ENCODE results near the gene LPIN3.
"Not testable (repeated sequence)": the region's sequence is repeated elsewhere in the genome, so short reads cannot be mapped to it uniquely, and the experiment has no call there.

Gene LPIN3

GRCh38 chr20:41340327-41341055 is at the start of gene LPIN3:
LPIN3 (plus strand) TSS chr20:41340821; CDS start chr20:41345804, 4,983 bp downstream.
- peak; percentile 48 for DNase-seq

- DNase-seq = no peak
Observed at GRCh38 chr20:41293269-41294037, 47.2 kb upstream of the LPIN3 start.

DNA sequence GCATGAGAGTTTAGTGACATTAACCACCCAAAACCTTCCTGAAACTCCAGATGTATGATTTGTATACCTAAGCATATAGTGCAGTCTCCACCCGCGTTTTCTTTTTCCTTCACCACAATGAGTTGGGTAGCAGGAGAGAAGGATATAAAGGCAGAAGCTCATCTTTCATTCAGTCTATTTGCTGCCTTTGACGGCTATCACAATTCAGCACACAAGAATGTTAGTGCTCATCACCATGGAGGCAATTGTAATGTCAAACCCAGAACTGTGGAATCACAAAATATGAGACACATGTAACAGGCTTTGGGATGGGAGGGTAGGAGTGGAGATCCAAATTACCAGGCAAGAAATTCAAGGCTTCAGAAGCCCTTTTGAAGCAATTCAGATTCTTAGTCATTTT is 40.7 kb upstream of the LPIN3 start:
- DNase-seq = no peak

DNA sequence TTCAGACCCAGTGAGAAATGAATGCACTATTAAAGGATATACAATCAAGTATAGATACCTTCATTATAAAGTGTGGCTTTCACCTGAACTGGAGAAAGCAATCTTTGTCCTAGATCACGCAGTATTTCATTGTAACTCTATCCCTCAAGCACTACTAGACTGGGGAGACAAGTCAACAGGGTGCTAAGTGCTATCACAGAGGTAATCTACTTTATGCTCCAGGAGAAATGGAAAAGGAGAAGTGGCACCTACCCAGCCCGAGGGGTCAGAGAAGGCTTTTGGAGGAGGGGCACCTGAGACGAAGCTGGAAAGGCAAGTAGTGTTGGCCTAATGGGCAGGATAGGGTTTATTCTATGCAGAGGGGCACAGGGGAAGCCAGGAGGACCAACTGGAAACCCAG is 40.2 kb upstream of the LPIN3 start:
- peak; percentile 54 for DNase-seq

DNA sequence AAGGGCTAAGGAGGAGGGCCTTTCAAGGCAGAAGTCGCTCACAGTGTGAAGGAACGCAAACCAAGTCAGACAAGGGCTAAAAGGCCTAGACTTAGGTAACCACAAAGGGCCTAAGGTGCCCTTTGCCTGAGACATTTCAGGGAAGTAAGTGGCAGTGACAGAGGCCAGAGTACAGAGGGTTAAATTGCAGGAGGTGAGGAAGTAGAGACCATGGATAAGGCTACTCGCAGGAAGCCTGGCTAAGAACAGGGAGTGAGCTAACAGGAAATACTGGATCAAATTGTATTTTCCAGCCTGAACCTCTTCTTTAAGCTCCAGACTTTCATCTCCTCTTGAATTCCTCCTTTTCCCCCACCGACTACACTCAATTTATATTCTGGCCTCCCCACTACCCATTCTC is 39.7 kb upstream of the LPIN3 start:
- DNase-seq = no peak

- DNase-seq = no peak
Observed at GRCh38 chr20:41304002-41304401, 36.6 kb upstream of the LPIN3 start.

GRCh38 chr20:41304424-41305079 is 36.1 kb upstream of the LPIN3 start:
- DNase-seq = no peak

DNA sequence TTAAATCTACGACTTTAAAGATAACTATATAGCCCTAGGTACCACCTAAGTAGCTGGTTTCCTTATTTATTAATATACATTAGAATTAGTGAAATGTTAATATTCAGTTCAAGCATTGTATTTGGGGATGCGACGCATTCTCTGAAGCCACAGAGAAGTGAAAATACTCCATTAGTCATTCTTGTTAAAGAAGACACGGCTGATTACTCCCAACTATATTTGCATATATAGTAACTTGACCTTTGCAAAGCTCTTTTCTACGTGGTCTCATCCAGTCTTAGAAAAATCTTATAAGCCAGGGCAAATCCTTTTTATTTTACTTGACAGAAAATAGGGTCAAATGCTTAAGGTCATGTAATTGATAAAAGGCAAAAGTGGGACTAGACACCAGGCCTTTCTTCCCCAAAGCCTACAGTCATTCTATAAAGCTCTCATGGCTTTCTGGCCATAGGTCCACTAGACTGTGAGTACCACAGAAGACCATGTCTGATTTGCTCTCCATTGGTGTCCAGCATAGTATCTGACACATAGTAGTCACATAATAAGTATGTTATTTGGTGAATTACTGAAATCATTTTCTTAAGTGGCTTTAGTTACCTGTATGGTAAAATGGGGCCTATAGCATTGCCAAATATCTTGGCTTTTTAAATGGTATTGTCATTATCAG is 34.4 kb upstream of the LPIN3 start:
- no peak for DNase-seq

- no peak for DNase-seq
Observed at GRCh38 chr20:41307021-41307420, 33.6 kb upstream of the LPIN3 start.

- DNase-seq = no peak
Observed at GRCh38 chr20:41308290-41308711, 32.3 kb upstream of the LPIN3 start.

- no peak for DNase-seq
Observed at GRCh38 chr20:41308726-41309413, 31.8 kb upstream of the LPIN3 start.

DNA sequence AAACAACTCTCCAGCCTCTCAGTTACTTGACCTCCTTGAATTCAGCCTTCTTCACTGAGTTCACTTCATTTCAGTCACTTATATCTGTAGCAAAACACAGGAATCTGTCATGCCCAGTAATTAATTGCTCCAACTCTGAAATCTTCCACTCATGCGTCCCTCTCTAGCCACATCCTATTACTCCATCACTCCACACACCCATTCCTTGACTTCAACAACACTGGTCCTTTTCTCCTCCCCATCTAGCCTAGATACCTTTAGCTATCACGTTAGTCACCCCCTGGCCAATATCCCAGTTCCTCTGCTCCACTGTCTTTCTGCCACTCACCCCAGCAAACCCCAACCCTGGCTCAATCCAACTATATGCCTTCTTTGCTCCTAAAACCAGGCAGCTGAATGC is 30.8 kb upstream of the LPIN3 start:
- no peak for DNase-seq

DNA sequence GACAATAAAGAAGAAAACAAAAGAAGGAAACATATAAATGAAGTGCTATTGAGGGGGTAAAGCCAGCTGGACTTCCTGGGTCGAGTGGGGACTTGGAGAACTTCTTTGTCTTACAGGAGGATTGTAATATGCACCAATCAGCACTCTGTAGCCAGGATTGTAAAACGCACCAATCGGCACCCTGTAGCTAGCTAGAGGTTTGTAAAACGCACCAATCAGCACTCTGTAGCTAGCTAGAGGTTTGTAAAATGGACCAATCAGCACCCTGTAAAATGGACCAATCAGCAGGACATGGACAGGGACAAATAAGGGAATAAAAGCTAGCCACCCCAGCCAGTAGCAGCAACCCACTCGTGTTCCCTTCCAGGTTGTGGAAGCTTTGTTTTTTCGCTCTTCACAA is 28.6 kb upstream of the LPIN3 start:
- DNase-seq = not testable (repeated sequence)

GRCh38 chr20:41314386-41314785 is 26.2 kb upstream of the LPIN3 start:
- DNase-seq = no peak

- DNase-seq = no peak
Observed at GRCh38 chr20:41316051-41316450, 24.6 kb upstream of the LPIN3 start.

DNA sequence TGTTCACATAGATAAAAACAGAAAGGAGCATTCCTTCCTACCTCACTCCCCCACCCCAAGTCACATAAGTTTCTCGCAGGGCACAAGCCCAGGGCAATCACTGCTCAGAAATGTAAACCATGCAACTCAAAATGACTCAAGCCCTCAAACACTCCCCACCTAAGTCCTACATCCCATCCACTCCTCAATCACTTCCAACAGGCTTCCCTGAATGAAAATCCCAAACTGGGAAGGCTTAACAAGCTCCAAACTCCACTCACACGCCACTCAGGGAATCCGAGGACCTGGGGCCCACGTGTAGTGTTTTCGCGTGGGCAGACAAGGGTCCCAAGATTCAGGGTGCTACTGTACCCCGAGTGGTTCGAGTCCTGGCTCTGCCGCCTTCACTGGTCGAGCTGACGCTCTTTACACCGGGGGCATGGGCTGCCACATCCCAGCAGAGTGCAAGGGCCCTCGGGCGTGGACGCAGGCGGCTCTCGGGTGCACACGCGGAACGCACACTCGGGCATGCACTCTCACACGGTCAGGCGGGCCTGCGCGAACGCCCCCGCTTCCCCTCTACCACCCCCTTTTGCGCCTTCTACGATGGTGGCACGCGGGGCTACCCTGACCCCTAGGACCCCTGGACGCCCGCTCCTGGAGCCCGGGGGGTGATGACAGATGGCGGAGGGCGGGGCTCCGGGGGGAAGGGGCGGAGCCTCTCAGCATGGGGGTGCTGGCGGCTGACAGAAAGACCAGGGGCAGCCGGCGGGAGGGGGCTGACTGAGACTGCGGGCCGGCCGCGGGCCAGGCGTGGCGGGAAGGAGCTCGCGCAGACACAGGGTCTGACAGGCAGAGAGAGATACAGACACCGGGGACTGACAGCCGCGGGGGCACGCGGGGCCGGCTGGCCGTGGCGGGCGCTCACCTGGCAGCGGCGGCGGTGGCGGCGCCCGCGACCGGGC is 23.7 kb upstream of the LPIN3 start:
- no peak for DNase-seq

DNA sequence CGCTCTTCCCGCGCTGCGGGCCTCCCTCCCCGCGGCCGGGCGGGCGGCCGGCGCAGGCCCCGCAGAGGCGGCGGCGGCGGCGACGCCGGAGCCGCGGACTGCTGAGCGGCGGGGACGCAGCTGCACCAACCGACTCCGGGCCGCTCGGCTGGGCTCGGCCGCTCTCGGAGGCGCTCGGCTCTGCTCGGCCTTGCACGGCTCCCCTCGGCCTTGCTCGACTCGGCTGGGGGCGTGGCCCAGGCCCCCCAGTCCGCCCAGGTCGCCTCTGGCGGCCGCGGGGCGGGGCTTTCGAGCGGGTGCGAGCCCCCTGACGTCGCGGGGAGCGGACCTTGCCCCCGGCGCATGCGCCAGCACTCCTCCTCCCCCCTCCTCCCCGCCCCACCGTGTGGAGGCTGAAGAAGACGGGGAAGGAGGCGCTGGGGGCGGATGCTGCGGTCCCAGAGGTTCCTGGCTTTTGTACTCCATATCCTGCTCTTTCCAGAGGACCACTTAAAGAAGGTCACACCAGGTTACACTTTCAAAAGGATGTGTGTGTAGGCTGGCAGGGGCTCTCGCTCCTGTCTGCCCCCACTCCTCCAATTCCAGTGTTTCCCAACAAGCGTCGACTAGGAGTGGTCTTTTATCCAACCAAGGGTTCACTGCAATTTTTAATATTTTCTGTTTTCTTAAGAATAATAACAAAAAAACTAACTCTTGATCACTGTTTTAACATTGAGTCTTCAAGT is 22.9 kb upstream of the LPIN3 start, which contains the start of gene ZHX3:
Gene ZHX3 (minus strand): TSS at position 186 of the 725 bp plus-strand sequence. CDS start 112,815 bp downstream, outside the sequence.
- DNase-seq = peak; percentile 72

DNA sequence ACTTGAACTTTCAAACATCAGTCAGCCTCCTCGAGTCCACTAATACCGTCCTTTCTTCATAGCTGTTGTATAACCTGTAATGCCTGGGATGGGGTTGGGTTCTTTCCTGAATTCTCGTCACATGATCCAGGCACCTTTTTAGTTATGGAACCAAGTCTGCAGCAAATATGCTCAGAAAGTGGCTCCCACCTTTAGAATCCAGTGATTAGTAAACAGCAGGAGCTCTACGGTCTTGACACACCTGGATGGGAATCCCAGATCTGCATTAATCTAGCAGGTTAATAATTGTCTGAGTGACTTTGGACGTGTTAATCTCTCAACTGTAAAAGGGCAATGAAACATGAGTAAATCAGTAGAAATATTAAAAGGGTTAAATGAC is 22.4 kb upstream of the LPIN3 start:
- DNase-seq = no peak

DNA sequence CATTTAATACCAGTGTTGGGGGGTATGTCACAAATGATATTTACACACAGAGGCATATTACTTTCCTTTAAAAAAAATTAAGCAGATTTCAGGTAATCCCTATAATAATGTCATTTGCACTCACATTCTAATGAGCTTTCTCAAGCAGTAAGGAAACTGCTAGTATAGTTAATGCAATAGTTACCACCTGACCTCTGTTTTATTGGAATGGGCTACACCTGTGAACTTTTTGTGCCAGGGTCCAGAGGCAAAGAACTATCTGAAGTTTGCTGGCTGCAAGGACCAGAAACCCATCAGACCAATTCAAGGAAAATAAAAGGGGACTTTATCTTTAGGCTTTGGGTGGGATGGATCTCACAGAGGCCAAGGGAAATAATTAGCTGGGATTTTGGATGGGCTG is 20.2 kb upstream of the LPIN3 start:
- no peak for DNase-seq

GRCh38 chr20:41320976-41321375 is 19.6 kb upstream of the LPIN3 start:
- no peak for DNase-seq

GRCh38 chr20:41327178-41327577 is 13.4 kb upstream of the LPIN3 start:
- no peak for DNase-seq
